ENCODE results near the gene WFDC1.

The WFDC1 gene

DNA sequence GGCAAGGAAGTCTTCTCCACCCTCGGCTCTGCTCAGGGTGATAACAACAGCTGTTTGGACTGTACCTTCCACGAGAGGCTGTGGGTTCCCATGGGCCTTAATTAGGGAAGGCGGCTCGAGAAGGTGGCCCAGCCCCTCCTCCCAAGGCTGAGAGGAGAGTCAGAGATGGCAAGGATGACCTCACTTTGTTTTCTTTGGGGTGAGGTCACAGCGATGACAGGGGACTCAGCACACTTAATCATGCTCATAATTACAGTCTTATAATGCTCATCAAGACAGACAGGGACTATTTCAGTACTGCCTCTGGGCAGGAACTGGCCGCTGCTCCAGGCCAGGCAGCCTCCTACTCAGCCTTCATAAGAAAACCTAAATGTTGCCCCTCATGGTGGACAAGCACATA lies 19.7 kb downstream of the WFDC1 start:
- H3K4me3 ChIP-seq (ENCODE audit: low read length): no peak overlapping the region
- H3K9me3 ChIP-seq (ENCODE audit: low read length): peaks cover 9% of the 10 kb centered on the region
- no peaks in the 10 kb centered on the region for H3K36me3 ChIP-seq (ENCODE audit: insufficient read depth, low read length)
- H3K27me3 ChIP-seq (ENCODE audit: insufficient read depth, low read length): peaks cover 5% of the 10 kb centered on the region
- H3K4me1 ChIP-seq (ENCODE audit: insufficient read depth, low read length): no peaks in the 10 kb centered on the region
- H2AFZ ChIP-seq (ENCODE audit: low read depth, low read length): no peak overlapping the region

DNA sequence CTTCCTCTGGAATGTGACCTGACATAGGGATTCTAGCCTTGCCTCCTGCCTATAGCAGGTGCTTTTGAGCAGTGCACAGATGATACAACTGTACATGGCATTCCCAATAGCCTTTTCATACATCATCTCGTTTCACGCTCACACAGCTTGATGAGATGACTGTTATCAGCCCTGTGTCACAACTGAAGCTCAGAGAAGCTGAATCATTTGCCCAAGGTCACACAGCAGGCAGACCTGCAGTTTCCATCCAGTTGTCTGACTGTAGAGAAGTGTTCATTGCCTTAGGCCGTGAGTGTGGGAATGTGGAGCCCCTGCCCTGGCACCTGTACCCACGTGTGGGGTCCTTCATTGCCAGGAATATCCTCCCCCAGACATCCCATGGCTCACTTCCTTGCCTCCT lies 20.1 kb downstream of the WFDC1 start:
- Histone ChIP-seq H3K4me3 (ENCODE audit: low read length) (no peak overlapping the region), H3K4me1 (ENCODE audit: insufficient read depth, low read length) (no peaks in the 10 kb centered on the region), H2AFZ (ENCODE audit: low read depth, low read length) (no peak overlapping the region), H3K36me3 (ENCODE audit: insufficient read depth, low read length) (no peaks in the 10 kb centered on the region), H3K27me3 (ENCODE audit: insufficient read depth, low read length) (peaks cover 5% of the 10 kb centered on the region), H3K9me3 (ENCODE audit: low read length) (peaks cover 9% of the 10 kb centered on the region)

DNA sequence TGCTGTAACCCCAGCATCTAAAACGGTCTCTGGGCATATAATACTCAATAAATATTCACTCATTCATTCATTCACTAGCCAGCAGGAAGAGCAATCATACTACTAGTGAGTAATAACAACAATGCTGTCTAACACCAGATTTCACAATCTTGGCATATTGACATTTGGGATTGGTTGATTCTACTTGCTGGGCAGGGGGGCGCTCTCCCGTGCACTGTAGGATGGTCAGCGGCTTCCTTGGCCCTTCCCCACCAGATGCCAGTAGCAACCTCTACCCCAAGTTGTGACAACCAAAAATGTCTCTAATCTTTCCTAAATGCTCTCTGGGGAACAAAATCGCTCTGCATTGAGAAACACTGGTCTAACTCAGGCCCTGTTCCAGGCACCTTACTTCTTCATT lies 20.7 kb downstream of the WFDC1 start:
- no peaks in the 10 kb centered on the region for H3K36me3 ChIP-seq (ENCODE audit: insufficient read depth, low read length)
- peaks cover 5% of the 10 kb centered on the region for H3K27me3 ChIP-seq (ENCODE audit: insufficient read depth, low read length)
- peaks cover 9% of the 10 kb centered on the region for H3K9me3 ChIP-seq (ENCODE audit: low read length)
- H3K4me3 ChIP-seq (ENCODE audit: low read length): no peak overlapping the region
- no peaks in the 10 kb centered on the region for H3K4me1 ChIP-seq (ENCODE audit: insufficient read depth, low read length)
- no peak overlapping the region for H2AFZ ChIP-seq (ENCODE audit: low read depth, low read length)

DNA sequence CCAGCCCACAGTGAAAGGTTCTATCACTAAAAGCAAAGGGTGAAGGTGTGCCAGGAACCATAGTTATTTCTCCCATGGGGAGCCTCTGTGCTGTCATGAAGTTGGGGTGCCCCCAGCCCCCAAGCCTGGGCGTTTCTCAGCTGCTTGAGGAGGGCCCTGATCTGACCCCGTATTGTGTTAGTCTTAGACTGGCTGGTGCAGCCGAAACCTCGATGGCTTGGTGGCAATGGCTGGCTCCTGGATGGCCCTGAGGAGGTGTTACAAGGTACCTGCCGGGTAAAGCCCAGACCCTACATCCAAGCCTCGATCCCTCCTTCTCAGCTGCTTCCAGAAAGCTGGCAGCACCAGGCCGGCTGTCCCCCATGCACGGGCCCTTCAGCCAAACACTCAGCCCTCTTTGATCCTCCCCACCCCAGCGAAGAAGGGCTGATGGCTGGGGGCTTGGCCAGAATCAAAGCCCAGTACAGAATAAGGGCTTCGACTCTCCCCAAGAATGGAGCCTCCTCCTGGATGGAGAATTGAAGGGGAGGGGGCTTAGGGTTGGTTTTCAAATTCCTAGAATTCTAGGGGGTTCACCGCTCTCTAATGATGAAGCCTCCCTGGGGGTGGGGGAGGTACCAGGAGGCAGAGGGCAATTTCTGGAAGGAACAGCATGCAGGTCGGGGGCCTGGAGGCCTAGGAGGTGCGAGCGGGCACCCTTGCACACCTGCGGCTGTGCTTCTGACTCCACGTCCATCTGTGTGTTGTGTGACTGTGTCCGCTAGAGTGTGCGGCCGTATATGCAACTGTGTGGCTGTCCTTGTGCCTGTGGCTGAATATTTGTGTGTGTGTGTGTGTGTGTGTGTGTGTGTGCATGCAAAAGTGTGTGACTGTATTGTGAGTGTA lies 23.7 kb downstream of the WFDC1 start:
- H3K27me3 ChIP-seq (ENCODE audit: insufficient read depth, low read length): peaks cover 2% of the 10 kb centered on the region
- no peaks in the 10 kb centered on the region for H3K4me1 ChIP-seq (ENCODE audit: insufficient read depth, low read length)
- no peaks in the 10 kb centered on the region for H3K36me3 ChIP-seq (ENCODE audit: insufficient read depth, low read length)
- H2AFZ ChIP-seq (ENCODE audit: low read depth, low read length): no peak overlapping the region
- peaks cover 9% of the 10 kb centered on the region for H3K9me3 ChIP-seq (ENCODE audit: low read length)
- H3K4me3 ChIP-seq (ENCODE audit: low read length): no peak overlapping the region

DNA sequence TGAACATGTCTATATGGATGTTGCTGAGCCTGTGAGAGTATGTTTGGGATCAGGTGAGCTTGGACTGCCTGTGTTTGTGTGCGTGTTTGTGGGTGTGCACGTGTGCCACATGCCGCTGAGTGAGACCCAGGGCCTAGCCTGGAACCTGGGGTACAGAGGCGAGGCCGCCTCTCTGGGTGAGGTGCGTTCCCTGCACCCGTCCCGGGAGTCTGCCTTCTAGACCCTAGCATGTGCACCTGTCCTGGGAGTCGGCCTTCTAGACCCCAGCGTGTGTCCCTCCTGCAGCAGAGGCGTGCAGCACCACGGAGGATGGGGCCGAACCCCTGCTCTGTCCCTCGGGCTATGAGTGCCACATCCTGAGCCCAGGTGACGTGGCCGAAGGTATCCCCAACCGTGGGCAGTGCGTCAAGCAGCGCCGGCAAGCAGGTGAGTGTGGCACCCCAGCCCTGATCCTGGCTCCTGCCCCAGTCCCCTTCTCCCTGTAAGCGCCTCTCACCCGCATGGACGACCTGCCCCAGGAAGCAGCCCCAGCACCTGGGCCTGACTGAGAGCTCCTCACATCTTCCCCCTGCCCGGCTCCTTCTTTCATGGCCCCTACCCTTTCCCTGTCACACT lies 24.6 kb downstream of the WFDC1 start:
- H3K27me3 ChIP-seq (ENCODE audit: insufficient read depth, low read length): no peaks in the 10 kb centered on the region
- no peaks in the 10 kb centered on the region for H3K4me1 ChIP-seq (ENCODE audit: insufficient read depth, low read length)
- no peak overlapping the region for H3K4me3 ChIP-seq (ENCODE audit: low read length)
- no peaks in the 10 kb centered on the region for H3K36me3 ChIP-seq (ENCODE audit: insufficient read depth, low read length)
- H3K9me3 ChIP-seq (ENCODE audit: low read length): peaks cover 9% of the 10 kb centered on the region
- H2AFZ ChIP-seq (ENCODE audit: low read depth, low read length): no peak overlapping the region

DNA sequence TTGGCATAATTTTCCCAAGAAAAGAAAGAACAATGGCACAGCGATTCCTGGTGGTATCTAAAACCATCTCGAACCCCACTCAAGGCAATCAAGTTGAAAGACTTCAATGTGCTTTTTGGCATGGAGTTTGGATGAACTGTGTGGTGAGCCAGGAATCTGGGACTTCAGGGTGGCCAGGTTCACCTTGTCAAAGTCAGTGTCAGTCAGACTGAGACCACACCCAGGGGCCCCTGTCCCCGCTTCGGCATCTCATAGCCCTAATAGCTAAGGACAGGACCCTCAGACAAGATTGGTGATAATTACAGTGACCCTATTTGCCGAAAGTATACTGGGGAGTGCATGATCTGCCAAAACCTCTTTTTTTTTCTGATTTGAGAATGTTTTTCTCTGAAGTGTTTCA lies 25.8 kb downstream of the WFDC1 start:
- H3K4me1 ChIP-seq (ENCODE audit: insufficient read depth, low read length): no peaks in the 10 kb centered on the region
- no peaks in the 10 kb centered on the region for H3K36me3 ChIP-seq (ENCODE audit: insufficient read depth, low read length)
- no peak overlapping the region for H2AFZ ChIP-seq (ENCODE audit: low read depth, low read length)
- H3K27me3 ChIP-seq (ENCODE audit: insufficient read depth, low read length): no peaks in the 10 kb centered on the region
- no peak overlapping the region for H3K4me3 ChIP-seq (ENCODE audit: low read length)
- H3K9me3 ChIP-seq (ENCODE audit: low read length): peaks cover 9% of the 10 kb centered on the region

DNA sequence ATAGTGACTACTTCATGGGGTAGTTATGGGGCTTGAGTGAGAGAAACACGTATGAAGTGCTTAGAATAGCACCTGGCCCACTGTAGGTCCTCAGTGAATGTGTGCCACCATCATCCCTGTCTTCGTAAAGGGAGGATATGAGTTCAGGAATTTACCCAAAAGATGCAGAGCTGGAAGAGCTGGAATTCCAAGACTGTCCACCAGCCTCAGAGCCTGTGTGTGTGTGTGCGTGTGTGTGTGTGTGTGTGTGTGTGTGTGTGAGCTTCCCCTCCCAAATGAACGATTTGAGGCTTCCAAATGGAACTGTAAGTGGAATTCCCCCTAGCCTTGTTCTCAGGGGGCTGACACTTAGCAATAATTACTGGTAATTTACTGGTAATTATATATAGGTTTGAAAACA lies 27.3 kb downstream of the WFDC1 start:
- Histone ChIP-seq H3K36me3 (ENCODE audit: insufficient read depth, low read length) (no peaks in the 10 kb centered on the region), H3K4me1 (ENCODE audit: insufficient read depth, low read length) (no peaks in the 10 kb centered on the region), H2AFZ (ENCODE audit: low read depth, low read length) (no peak overlapping the region), H3K27me3 (ENCODE audit: insufficient read depth, low read length) (no peaks in the 10 kb centered on the region), H3K4me3 (ENCODE audit: low read length) (no peak overlapping the region), H3K9me3 (ENCODE audit: low read length) (peaks cover 9% of the 10 kb centered on the region)

DNA sequence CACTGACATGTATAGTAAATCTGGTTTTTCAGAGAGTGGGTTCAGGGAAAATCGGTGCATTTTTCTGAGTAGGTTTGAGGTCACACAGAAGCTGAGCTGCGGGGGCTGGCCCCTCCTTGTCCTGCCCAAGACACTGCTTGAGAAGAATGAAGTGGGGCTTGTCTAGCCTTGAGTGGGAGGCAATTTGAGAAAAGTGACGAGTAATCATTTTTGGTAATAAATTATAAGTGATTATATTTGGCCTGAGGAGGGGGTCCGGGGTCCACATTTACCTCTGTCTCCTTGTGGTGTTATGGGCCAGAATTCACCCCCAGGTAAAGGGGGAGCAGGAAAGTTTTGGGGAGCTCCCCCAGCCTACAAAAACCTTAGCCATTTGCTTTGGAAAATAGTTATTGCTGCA lies 28.1 kb downstream of the WFDC1 start:
- no peaks in the 10 kb centered on the region for H3K27me3 ChIP-seq (ENCODE audit: insufficient read depth, low read length)
- H3K9me3 ChIP-seq (ENCODE audit: low read length): peaks cover 12% of the 10 kb centered on the region
- H3K36me3 ChIP-seq (ENCODE audit: insufficient read depth, low read length): no peaks in the 10 kb centered on the region
- H3K4me3 ChIP-seq (ENCODE audit: low read length): no peak overlapping the region
- no peak overlapping the region for H2AFZ ChIP-seq (ENCODE audit: low read depth, low read length)
- no peaks in the 10 kb centered on the region for H3K4me1 ChIP-seq (ENCODE audit: insufficient read depth, low read length)

DNA sequence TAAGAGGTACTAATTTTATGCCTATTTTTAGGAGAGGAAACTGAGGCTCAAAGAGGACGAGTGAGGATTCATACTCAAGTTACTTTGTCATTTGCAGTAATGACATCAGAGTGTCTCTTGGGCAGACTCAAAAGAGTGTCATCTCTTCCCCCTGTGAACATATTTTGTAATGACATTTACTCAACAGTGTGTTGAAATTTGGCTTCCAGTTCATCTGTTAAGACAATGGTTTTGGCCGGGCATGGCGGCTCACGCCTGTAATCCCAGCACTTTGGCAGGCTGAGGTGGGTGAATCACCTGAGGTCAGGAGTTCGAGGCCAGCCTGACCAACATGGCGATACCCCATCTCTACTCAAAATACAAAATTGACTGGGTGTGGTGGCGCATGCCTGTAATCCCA lies 28.9 kb downstream of the WFDC1 start:
- no peaks in the 10 kb centered on the region for H3K4me1 ChIP-seq (ENCODE audit: insufficient read depth, low read length)
- no peaks in the 10 kb centered on the region for H3K27me3 ChIP-seq (ENCODE audit: insufficient read depth, low read length)
- no peak overlapping the region for H3K4me3 ChIP-seq (ENCODE audit: low read length)
- no peaks in the 10 kb centered on the region for H3K36me3 ChIP-seq (ENCODE audit: insufficient read depth, low read length)
- H2AFZ ChIP-seq (ENCODE audit: low read depth, low read length): no peak overlapping the region
- H3K9me3 ChIP-seq (ENCODE audit: low read length): peaks cover 10% of the 10 kb centered on the region

DNA sequence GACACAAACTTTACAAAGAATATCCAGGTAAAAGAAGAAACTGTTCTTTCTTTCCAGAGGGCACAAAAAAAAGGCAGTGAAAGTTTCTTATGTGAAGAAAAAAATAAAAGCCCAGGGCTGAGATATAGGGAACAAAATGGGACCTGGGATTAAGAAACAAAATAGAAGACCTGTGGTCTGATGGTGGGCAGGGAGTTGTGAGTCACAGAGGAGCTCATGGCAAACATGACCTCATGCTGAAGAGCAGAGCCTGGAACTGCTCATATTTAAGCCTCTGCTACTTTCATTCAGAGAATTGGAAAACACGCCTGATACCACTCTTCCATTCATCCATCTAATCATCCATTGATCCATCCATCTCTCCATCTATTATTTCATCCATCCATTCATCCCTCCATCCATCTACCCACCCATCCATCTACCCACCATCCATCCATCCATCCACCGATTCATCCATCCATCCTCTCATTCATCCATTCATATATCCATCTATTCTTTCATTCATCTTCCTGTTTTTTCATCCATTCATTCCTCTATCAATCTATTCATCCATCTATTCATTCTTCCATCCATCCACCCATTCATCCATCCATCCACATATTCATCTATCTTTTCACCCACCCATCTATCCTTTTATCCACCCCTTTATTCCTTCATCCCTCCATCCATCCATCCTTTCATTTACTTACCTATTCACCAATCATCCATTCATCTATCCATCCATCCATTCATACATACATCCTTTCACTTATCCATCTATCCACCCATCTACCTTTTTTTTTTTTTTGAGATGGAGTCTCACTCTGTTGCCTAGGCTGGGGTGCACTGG lies 30.0 kb downstream of the WFDC1 start:
- H3K9me3 ChIP-seq (ENCODE audit: low read length): peaks cover 4% of the 10 kb centered on the region
- no peaks in the 10 kb centered on the region for H3K36me3 ChIP-seq (ENCODE audit: insufficient read depth, low read length)
- H3K4me1 ChIP-seq (ENCODE audit: insufficient read depth, low read length): no peaks in the 10 kb centered on the region
- no peak overlapping the region for H2AFZ ChIP-seq (ENCODE audit: low read depth, low read length)
- H3K4me3 ChIP-seq (ENCODE audit: low read length): no peak overlapping the region
- H3K27me3 ChIP-seq (ENCODE audit: insufficient read depth, low read length): no peaks in the 10 kb centered on the region

DNA sequence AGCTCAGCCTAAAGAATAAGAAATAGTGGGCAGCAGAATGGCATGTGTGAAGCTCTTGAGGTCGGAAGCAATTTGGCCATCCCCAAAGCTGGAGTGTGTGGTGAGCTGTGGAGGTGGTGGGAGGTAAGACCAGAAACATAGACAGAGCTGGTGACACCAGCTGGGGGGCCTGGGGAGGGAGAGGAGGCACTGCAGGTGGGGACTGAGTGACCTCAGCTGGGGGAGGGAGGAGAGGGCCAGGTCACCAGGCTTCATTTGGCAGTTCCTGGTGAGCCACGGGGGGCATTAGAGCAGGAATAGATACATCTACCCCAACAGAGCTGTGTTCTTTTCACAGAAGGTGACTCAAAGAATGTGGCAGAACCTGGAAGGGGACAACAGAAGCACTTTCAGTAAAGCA lies 31.9 kb downstream of the WFDC1 start:
- Histone ChIP-seq H3K9me3 (ENCODE audit: low read length) (peaks cover 4% of the 10 kb centered on the region), H3K4me3 (ENCODE audit: low read length) (no peak overlapping the region), H3K36me3 (ENCODE audit: insufficient read depth, low read length) (no peaks in the 10 kb centered on the region), H3K27me3 (ENCODE audit: insufficient read depth, low read length) (no peaks in the 10 kb centered on the region), H3K4me1 (ENCODE audit: insufficient read depth, low read length) (no peaks in the 10 kb centered on the region), H2AFZ (ENCODE audit: low read depth, low read length) (no peak overlapping the region)

DNA sequence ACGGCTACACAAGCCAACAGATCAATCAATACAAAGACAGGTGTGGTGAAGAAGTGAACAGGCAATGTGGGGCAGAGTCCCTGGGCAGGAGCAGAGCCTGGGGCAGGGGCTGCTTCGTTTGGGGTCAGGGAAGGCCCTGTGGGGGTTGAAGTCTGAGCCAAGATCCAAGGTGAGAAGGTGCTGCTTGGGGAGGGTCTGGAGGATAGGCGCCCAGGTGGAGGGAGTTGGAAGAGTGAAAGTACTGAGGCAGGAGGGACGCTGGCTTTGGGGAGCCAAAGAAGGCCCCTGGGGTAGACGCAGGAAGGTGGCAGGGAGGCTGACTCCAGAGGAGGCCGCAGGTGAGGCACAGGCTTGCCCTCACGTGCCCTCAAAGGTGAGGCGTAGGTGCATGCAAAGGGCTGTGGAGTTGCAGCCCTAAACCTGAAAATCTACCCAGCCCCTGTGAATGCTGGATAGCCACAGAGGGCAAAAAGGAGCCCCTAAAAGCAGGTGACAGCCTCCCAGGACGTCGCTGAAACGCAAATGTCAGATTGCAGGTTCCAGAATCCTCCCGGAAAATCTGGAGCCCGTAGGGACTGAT lies 33.3 kb downstream of the WFDC1 start:
- H3K4me3 ChIP-seq (ENCODE audit: low read length): no peak overlapping the region
- H3K4me1 ChIP-seq (ENCODE audit: insufficient read depth, low read length): no peaks in the 10 kb centered on the region
- H3K9me3 ChIP-seq (ENCODE audit: low read length): peaks cover 4% of the 10 kb centered on the region
- no peaks in the 10 kb centered on the region for H3K27me3 ChIP-seq (ENCODE audit: insufficient read depth, low read length)
- no peak overlapping the region for H2AFZ ChIP-seq (ENCODE audit: low read depth, low read length)
- no peaks in the 10 kb centered on the region for H3K36me3 ChIP-seq (ENCODE audit: insufficient read depth, low read length)

DNA sequence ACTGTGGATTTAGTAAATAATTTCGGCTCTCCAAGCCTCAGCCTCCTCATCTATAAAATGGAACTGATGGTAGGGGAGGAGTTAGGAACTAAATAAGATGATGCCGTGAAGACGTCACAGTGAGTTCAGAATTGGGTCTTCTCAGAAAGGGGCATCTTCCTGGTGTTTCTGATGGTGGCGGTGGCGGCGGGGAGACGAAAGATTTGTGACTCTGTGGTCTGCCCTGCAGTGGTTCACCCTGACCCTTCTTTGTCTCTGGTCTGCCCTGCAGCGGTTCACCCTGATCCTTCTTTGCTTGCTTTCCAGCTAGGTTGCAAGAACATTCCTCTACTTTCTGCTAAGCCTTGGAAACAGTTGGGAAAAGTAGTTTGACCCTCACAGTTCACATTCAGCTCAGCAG lies 34.3 kb downstream of the WFDC1 start:
- Histone ChIP-seq H3K4me1 (ENCODE audit: insufficient read depth, low read length) (no peaks in the 10 kb centered on the region), H3K4me3 (ENCODE audit: low read length) (no peak overlapping the region), H3K9me3 (ENCODE audit: low read length) (peaks cover 4% of the 10 kb centered on the region), H2AFZ (ENCODE audit: low read depth, low read length) (no peak overlapping the region), H3K36me3 (ENCODE audit: insufficient read depth, low read length) (no peaks in the 10 kb centered on the region), H3K27me3 (ENCODE audit: insufficient read depth, low read length) (no peaks in the 10 kb centered on the region)
